DMS53 treated with DMSO at 0.1 percent for 48 hours (cell line): Measurements from ENCODE around the gene SLC22A13.
"Not testable (repeated sequence)": the region's sequence is repeated elsewhere in the genome, so short reads cannot be mapped to it uniquely, and the experiment has no call there.

Experiments used
- DNase-seq: peaks from one replicate; lab custom pipeline; 2025; ENCODE audit not compliant: unreplicated experiment; lab: John Stamatoyannopoulos, UW

The SLC22A13 gene

GRCh38 chr3:38260474-38260873, 5.1 kb upstream of the SLC22A13 start:
- DNase-seq = no peak

DNA sequence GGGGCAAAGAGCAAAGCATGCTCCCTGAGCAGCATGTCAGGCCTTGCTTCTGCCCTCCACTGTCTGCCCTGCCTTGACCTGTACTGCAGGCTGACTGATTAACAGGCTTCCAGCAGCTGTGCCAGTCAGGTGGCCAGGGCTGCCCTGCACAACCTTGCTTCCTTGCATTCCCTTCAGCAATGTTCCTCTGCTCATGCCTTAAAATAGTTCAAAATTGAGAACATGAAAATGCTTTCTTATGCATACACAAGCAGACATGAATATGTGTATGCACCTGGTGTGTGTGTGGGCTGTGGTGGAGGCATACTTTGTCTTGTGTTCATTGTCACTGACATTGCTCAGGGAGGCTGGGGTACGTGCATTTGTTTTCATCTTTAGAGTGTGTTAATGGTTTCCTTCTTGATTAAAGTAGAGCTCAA, 1.2 kb upstream of the SLC22A13 start:
- no peak for DNase-seq

DNA sequence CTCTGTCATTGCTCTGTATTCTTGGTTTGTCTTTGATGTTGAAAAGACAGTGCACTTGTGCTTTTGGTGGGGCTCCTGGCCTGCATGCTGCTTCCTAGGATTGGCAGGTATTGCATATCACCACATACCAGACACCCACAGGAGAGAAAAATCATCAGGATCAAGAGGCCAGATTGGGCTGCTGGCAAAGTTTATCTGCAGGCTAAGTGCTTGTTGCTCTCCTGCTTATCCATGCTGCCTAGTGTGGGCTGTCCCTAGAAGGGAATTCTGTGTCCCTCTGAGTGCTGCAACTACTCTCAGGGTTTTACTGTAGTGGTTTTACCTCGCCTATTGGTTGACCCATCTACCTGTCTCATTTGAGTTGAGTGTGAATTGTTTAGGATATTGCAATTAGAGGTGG, 833 bp upstream of the SLC22A13 start:
- DNase-seq = no peak

GRCh38 chr3:38266810-38267209, 1.2 kb downstream of the SLC22A13 start:
- no peak for DNase-seq

DNA sequence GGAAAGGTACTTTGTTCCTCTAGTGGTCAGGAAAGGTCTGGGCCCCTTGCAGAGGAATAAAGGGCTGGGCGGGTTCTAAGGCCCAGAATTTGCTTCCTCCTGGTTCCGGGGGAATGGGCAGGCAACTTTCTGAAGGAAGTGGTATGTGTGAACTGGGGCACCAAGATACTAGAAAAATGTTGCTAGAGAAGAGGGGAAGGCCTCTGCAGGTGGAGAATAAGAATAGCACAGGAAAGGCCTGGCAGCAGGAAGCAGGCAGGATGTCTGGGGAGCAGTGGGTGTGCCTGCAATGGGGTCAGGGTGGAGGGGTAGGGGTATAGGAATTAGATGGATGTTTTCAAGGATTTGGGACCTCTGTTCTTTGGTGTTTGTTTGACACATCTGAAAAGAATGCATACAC, 2.0 kb downstream of the SLC22A13 start:
- DNase-seq = no peak

DNA sequence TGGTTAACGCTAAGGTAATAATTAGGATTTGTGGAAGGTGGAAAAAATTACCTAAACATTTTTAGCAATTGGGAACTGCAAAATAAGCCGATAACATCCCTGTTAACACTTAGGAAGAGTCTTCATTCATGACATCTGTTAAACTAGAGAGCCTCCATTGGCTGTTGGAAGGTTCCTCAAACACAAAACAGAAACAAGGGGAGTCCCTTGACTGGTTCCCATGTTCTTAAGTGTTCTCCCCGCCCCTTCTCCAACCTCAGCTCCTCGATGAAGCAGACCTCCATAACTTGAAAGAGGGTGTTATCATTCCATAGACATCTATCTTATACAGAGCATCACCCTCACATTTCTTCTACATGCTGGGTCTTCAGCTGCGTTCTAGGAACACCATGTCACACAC, 2.5 kb downstream of the SLC22A13 start:
- no peak for DNase-seq

- DNase-seq = no peak
Measured at GRCh38 chr3:38268522-38268921, 2.9 kb downstream of the SLC22A13 start.

DNA sequence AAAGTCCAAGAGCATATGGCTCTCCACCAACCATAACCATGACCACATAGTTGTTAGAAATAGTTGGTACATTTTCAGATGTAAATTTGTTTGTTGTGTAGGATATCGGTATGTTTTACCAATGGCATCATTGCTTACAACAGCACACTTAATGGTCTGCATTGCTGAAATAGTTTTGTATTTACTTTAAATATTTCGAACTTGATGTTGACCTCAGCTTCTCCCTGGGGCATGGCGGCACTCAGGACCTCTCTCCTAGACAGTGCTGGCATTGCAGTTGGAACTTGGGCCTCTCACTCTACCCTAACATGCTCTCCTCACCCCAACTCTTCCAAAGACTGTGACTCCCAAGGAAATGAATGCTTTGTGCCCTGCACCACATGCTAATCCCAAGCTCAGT, 5.0 kb downstream of the SLC22A13 start:
- no peak for DNase-seq

- no peak for DNase-seq
Measured at GRCh38 chr3:38271553-38271952, 5.9 kb downstream of the SLC22A13 start.

GRCh38 chr3:38274864-38275649, 9.4 kb downstream of the SLC22A13 start:
- no peak for DNase-seq

DNA sequence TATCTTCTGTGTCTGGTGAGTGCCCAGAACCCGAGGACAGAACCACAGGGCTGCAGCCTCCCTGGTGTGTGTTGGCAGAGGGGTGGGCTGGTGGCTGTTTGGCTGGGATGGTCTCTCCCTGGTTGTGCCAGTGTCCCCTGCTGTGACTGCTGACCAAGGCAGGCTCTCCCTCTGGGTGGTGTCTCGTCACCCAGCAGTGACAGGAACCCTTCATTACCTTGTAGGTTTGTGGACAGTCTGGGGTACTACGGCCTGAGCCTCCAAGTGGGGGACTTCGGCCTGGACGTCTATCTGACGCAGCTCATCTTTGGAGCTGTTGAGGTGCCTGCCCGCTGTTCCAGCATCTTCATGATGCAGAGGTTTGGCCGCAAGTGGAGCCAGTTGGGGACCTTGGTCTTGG, 10.0 kb downstream of the SLC22A13 start:
- no peak for DNase-seq

- no peak for DNase-seq
Measured at GRCh38 chr3:38276081-38276916, 10.7 kb downstream of the SLC22A13 start.

DNA sequence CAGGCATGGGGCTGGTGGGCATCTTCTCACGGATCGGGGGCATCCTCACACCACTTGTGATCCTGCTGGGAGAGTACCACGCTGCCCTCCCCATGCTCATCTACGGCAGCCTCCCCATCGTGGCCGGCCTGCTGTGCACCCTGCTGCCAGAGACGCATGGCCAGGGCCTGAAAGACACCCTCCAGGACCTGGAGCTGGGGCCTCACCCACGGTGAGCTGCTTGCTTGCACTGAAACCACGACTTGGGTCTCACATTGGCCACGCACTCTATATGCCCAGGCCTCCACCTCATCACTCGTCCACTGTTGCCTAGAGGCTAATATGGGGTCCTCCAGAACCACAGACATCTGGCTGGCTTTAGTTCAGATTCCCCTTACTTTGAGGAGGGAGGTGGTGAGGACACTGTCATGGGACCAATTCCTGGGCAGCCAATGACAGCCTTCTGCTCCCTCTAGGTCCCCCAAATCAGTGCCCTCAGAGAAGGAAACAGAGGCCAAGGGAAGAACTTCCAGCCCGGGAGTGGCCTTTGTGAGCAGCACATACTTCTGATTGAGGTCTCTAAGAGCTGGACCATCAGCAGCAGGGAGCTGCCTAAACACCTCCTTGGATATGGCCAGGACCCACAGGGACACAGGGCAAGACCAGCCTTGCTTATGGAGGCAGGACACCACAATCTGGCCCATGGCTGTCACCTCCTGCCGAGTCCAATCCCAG, 11.5 kb downstream of the SLC22A13 start:
- DNase-seq = no peak

DNA sequence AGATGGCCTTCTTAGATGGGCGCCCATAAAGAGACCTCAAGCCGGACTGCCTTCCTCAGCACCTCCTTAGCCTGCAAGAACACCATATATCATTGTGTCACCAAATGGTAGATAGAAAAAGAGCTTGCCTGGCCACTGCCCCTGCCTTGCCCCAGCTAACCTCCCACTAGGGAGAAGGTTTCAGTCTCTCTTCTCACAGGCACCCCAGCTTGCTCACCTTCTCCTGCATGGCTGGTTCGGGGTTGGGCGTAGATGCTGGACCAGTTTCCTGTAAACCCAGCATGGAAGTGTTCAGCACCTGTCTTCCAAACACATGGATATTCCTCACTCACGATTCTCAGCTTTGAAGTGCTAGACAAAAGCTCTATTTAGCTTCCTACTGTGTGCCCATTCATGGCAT, 13.2 kb downstream of the SLC22A13 start:
- DNase-seq = no peak

DNA sequence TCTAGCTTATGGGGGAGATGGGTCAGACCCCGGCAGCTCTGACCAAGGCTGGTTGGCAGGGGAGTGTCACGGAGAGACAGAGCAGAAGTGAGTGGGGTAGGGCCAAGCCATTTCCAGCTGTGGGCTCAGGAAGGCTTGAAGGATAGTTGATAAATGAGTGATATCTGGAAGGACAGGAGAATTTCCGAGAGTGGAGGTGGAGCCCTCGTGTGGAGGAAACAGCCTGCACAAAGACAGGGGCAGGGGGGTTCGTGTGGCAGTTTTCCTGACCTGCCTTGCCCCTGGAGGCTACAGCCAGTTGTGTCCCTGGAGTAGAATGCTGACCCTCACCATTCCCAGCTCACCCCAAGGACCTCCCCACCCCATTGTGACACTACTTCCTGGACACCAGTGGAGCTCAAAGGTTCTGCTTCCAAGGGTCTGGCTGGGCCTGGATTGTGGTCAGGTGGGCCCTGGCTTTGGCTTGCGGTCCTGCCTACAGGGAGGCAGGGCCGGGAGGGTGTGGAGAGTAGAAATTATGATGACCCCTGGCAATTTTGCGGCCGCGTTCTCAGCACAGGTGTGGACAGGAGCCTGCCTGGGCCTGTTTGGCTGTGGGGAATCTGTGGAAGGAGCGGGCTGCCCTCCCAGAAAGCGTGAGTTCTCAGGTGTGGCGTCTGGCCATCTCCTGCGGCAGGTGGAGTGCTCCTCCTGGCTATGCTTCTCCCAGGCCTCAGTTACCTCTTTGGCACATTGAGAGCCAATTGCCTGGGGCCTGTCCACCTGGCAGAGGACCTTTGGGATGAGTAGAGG, 16.5 kb downstream of the SLC22A13 start, which contains the start of gene SLC22A14:
TSS of gene SLC22A14 (plus strand) at position 400 of the 792 bp plus-strand sequence. CDS start 23,733 bp downstream, outside the sequence.
- no peak for DNase-seq

- no peak for DNase-seq
Measured at GRCh38 chr3:38283810-38284755, 18.5 kb downstream of the SLC22A13 start.

DNA sequence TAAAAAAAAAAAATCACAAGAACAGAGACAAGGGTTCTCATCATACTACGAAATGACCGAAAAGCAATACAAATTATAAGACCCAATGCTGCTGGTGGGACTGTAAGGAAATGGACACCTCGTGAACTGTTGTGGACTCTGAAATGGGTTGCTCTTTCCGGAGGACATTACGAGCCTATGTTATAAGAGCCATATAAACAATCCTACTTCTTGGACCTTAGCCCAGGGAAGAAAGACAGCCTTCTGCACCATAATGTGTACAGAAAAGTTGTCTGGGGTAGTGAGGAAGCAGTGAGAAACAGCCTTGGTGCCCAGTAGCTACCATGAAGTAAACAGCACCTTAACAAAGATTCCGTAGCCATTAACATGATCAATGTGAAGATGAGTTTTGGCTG, 19.1 kb downstream of the SLC22A13 start:
- no peak for DNase-seq

GRCh38 chr3:38289286-38290217, 23.9 kb downstream of the SLC22A13 start:
- not testable (repeated sequence) for DNase-seq
